NT2/D1 (cell line): ENCODE measurements around the gene RNF114.

Source experiments
- SUZ12 ChIP-seq: IDR thresholded peaks from 2 replicates; pipeline ENCODE4 v1.6.1; 2011; ENCODE audit not compliant: insufficient read length, insufficient read depth; ENCODE audit errors: extremely low read depth
- YY1 ChIP-seq: IDR thresholded peaks from 2 replicates; pipeline ENCODE4 v1.6.1; 2011; ENCODE audit not compliant: insufficient read length, insufficient read depth
- ZNF274 ChIP-seq: IDR thresholded peaks from 2 replicates; pipeline ENCODE4 v1.6.1; 2011; ENCODE audit warnings: mild to moderate bottlenecking, low read depth, low read length

- TF ChIP-seq YY1 (no peak), ZNF274 (no peak), SUZ12 (no peak)
Measured at GRCh38 chr20:49969234-49969633, 33.0 kb downstream of the RNF114 start.
